Measurements from ENCODE around the gene C15orf40. TPM values are rescaled to one million over a fixed set of nuclear protein-coding genes. Genes with fewer than 3 reads are reported as not detected.
"Not testable (repeated sequence)": the region's sequence is repeated elsewhere in the genome, so short reads cannot be mapped to it uniquely, and the experiment has no call there.

The C15orf40 gene
- 25.3 and 30.4 TPM in 2 replicates for total RNA-seq

DNA sequence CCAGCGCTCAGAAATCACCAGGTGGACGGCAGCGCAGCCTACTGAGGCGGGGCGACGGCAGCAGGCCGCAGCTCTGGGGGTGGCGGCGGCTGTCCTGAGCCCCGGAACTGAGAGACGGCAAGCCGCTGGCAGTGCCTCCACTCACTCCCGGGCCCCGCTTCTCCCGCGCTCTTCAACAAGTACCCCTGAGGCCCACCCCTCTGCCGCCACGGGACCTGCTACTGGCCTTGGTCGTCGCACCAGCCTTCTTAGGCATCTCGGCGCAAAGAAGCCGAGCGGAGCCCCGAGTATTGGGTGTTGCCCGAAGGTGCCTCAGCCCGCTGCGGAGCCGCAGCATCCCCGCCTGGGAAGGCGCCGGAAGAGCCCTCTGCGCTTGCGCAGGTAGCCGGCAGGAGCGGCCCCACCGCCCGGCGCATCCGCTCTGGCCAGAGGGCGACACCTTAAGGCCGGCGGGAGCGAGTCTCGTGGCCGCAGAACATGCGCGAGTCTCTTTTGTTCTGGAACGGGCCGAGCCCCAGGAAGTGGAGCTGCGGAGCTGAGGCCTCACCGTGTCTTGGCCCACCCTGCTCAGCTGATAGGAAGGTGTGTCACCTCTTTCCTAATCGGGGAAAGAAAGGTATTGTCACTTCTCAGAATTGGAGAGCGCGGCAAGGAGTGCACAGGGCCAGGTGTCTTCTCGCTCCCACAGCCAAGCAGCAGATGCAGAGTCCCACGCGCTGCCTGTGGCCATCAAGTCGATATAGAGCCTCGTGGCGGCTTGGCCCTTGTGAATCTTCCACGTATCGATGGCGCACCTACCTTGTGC, at the start of gene C15orf40:
C15orf40 (minus strand) TSS at position 369 of the 805 bp plus-strand sequence; CDS start at position 337, 32 bp downstream.
- intact Hi-C loops (cut with micrococcal nuclease), result loop anchor here (1.0 to 10.0 kb wide), 9 partner anchors 25 to 747 kb away; partner anchors contain the start of genes BTBD1, EFL1, HDGFL3 and RAMAC

DNA sequence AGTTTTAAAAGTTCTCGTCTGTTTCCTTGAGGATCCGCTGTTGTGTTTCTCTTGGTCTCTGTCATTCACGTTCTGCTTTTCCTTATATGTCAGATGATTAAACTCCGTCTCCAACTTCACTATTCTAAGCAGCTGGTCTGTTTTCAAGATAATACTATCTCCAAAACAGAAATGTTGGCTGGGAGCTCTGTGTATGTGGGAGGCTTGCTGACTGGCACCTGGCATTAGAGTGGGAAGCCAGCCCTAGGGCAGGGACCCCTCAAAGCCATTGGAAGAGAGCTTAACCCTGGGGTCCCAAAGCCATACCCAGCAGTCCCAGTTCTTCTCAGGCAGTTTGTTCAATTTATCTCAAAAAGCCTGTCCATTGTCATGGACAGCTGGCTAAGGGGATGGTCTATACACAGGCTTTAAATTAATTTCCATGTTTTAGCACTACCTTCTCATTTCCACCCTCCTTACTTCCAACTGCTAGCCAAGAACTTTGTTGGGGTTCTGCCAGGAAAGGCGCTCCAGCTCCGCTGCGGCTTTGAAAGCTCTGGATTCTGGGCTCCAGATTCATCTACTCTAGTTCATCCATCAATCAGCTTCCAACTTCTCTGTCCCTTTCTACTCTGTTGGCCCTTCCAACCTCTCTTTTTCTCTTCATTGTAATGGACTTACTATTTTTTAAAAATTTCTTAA, 46.4 kb upstream of the C15orf40 start:
- intact Hi-C loops (cut with micrococcal nuclease), result no loop called here

DNA sequence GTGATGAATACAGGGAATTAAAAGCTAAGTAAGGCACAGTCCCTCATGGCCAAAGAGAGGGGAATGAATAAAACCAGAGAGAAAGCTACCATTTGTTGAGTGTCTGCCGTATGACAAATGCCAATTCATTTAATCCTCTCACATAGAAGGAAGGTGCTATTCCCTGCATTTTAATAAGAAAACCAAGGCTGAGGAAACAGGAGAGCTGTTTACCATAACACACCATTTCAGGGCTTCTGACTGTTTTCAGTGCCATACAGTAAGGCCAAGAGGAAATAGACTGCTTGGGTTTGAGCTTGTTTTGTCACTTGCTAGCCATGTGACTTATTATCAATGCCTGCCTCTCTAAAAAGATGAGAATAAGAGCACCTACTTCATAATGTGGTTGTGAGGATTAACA, 45.6 kb upstream of the C15orf40 start:
- intact Hi-C loops (cut with micrococcal nuclease), result no loop called here

DNA sequence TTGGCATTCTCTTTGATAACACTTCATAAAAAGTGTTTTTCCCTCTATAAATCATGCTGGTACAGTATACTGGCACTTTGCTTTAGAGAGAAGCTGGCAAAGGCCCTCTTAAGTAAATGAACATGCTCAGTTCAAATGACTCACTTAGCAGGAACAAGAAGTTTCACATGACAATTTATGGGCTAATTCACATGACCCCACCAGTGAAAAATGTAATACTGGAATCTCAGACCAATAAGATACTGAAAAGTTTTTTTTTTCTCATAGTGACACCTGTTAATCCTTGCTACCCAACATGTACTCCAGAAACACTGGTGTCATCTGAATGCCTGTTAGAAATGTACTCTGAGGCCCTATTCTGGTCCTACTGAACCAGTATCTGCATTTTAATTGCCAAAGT, 41.7 kb upstream of the C15orf40 start:
- intact Hi-C loops (cut with micrococcal nuclease), result no loop called here

DNA sequence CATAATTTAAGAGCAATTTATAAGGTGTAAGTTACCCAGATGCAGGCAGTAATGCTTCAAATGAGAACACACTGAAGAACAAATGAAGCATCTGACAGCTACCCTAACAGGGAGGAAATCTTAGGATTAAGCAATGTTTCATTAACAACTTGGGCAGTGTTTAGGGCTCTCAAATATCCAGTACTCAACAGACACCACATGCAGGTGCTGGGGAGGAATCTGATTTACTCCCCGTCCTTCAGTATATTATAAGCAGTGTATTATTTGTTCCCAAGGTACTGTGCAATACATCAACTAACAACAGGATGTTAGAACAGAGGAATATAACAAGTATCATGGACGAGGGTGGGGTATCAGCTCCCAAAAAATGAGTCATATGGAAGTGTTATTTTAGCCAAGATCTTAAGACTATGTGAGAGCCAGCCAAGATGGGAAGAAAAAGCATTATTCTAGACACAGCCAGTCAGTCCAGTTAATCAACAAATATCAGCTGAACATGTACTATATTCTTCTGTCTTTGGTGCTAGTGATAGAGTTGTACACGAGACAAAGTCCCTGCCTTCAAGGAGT, 35.2 kb upstream of the C15orf40 start:
- intact Hi-C loops (cut with micrococcal nuclease), result no loop called here

DNA sequence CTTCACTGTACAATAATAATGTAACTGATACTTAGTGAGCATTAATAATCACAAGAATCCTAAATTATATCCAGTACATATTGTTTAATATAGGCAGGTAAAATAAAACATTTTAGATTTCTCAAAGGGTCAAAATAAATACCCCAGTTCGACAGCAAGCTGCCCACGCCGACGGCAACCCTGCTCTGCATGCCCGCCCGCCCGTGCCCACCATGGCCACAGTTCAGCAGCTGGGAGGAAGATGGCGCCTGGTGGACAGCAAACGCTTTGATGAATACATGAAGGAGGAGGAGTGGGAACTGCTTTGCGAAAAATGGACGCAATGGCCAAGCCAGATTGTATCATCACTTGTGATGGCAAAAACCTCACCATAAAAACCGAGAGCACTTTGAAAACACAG, 32.7 kb upstream of the C15orf40 start:
- intact Hi-C loops (cut with micrococcal nuclease), result no loop called here

DNA sequence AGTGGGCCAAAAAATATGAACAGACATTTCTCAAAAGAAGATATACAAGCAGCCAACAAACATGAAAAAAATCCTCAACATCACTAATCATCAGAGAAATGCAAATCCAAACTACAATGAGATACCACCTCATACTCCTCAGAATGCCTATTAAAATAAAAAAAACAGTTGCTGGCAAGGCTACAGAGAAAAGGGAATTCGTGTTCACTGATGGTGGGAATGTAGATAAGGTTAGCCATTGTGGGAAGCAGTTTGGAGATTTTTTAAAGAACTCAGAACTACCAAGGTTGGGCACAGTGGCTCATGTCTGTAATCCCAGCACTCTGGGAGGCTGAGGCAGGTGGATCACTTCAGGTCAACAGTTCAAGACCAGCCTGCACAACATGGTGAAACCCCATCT, 27.8 kb upstream of the C15orf40 start:
- intact Hi-C loops (cut with micrococcal nuclease), result no loop called here

DNA sequence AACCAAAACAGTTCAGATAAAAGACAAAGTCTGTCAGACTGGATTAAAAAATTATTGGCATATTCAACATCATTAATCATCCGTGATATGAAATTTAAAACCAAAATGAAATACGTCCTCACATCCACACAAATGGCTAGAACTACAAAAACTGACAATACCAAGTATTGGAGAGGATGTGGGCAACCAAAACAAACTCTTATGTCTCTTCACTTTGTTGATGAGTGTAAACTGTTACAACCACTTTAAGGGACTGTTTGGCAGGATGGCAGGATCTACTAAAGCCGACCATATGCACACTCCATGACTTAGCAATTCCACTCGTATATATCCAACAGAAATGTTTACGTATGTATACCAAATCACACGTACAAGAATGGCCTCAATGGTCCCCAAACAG, 24.8 kb upstream of the C15orf40 start:
- intact Hi-C loops (cut with micrococcal nuclease), result no loop called here

DNA sequence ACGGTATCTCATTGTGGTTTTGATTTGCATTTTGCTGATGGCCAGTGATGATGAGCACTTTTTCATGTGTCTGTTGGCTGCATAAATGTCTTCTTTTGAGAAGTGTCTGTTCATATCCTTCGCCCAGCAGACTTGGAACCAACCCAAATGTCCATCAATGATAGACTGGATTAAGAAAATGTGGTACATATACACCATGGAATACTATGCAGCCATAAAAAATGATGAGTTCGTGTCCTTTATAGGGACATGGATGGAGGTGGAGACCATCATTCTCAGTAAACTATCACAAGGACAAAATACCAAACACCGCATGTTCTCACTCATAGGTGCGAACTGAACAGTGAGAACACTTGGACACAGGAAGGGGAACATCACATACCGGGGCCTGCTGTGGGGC, 19.8 kb upstream of the C15orf40 start:
- intact Hi-C loops (cut with micrococcal nuclease), result not testable (repeated sequence)

DNA sequence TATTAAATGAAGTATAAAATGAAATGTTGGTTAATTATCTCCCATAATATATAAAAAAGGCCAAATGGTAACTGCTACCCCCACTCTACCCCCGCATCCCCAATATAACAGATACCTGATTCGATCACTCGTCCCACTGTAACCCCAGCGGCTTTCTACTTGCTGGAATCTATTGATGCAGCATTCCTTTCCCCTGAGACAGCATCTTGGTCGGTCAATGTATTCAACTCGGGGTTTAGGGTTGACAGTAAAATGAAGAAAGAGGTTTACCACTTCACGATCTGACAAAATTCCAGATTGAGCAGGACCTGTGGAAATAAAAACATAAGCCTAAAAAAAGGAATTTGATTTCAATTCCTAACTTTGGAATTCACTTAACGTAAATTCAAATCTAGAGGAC, 18.6 kb upstream of the C15orf40 start:
- intact Hi-C loops (cut with micrococcal nuclease), result no loop called here

DNA sequence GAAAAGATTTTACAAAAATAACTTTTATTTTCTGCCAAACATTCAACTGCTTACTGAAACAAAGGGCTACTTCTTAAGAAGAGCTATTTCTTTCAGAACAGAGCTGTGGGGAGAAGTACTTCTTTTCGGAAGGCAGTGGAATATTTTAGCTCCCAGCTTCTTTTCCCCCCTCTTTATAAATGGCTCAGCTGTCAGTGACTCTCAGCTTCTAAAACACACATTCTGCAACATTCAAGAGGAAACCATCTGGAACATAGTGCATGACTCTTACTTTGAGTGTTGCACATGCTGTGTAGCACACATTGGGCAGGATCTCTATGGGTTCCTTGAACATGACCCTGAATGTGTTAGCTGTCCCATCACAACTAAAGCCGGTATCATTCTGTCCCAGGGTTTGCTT, 7.0 kb upstream of the C15orf40 start:
- intact Hi-C loops (cut with micrococcal nuclease), result loop anchor here (10.0 kb wide), 2 partner anchors 264 to 754 kb away; partner anchors contain the start of genes EFL1 and SAXO2

DNA sequence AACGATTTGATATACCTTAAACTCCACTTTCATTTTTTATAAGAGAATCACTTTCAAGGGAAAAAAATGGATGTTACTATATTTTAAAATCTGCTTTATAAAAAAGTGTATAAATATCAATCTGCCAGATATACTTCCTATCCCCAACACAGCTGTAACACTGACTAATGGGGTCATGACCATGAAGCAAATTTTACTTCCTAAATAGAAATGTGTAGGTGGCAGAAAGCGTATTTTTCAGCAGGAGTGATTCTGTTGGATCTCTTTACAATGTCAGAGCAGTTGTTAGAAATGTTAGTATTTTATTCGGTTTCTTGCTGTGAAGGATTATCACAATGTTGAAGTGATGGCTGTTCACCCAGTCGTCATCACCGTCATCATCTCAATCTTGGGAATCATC, 5.5 kb upstream of the C15orf40 start:
- intact Hi-C loops (cut with micrococcal nuclease), result loop anchor here (10.0 kb wide), 2 partner anchors 262 to 752 kb away; partner anchors contain the start of genes EFL1 and SAXO2

DNA sequence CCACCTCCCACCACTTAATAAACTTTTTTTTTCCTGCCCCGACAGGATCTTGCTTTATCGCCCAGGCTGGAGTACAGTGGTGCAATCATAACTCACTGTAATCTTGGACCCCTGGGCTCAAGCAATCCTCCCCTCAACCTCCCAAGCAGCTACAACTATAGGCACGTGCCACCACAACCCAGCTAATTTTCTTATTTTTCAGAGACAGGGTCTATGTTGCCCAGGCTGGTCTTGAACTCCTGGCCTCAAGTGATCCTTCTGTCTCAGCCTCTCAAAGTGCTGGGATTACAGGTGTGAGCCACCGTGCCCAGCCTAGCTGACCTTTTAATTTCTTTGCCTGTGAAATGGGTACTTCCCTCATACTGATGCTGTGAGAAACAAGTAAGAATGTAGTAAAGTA, 3.9 kb upstream of the C15orf40 start:
- intact Hi-C loops (cut with micrococcal nuclease), result loop anchor here (10.0 kb wide), 2 partner anchors 261 to 751 kb away; partner anchors contain the start of genes EFL1 and SAXO2

DNA sequence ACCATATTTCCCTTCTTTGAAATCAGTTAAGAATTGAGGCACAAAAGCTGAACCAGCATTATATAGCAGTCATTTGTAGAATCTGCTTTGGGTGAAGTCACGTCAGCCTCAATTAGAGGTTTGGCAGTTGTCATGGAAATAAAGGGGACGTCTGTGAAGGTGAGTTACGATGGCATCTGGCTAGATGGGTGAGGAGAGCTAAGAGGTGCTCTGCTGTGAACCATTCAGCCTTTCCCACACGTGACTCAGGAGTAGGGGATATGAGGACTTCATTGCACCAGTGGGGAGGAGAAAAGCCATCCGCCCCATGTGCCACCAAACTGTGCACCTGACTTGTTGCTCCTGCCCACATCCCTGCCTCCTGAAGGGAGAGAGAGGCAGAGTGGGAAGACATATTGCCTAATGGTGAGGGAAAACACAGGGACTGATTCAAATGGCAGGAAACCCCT, 2.8 kb upstream of the C15orf40 start:
- intact Hi-C loops (cut with micrococcal nuclease), result loop anchor here (10.0 kb wide), 2 partner anchors 259 to 749 kb away; partner anchors contain the start of genes EFL1 and SAXO2

DNA sequence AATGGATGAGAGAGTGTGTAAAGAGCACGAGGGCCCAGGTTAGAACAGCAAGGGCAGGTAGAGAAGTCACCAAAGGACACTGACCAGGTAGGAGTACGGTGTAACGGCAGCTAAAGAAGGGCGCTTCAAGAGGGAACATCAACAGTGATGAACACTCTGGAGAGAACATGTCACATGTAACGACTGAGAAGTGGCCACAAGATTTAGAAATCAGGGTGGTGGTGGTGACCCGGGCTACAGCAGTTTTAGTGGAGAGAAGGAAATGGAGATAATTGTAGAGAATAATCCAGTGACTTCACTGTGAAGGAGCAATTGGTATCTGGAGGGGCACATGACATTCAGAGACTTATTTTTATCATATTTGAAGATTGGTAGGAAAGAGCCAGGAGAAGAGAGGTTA, 1.2 kb upstream of the C15orf40 start:
- intact Hi-C loops (cut with micrococcal nuclease), result loop anchor here (10.0 kb wide), 2 partner anchors 258 to 748 kb away; partner anchors contain the start of genes EFL1 and SAXO2

DNA sequence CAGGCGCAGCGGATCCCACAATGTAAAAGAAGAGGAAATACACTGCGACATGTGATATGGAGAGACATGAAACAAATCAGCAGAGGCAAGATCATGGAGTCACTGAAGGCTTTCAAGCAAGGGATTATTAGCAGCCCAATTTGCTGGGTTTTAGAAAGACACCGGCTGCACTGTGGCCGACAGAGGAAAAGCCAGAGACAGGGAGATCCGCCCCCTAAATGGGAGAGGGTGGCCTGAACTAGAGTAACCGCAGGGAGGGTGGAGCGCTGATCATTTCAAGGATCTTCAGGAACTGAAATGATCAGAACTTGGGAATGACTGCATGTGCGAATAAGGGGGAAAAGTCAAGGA, 612 bp upstream of the C15orf40 start:
- intact Hi-C loops (cut with micrococcal nuclease), result loop anchor here (10.0 kb wide), 2 partner anchors 257 to 747 kb away; partner anchors contain the start of genes EFL1 and SAXO2

DNA sequence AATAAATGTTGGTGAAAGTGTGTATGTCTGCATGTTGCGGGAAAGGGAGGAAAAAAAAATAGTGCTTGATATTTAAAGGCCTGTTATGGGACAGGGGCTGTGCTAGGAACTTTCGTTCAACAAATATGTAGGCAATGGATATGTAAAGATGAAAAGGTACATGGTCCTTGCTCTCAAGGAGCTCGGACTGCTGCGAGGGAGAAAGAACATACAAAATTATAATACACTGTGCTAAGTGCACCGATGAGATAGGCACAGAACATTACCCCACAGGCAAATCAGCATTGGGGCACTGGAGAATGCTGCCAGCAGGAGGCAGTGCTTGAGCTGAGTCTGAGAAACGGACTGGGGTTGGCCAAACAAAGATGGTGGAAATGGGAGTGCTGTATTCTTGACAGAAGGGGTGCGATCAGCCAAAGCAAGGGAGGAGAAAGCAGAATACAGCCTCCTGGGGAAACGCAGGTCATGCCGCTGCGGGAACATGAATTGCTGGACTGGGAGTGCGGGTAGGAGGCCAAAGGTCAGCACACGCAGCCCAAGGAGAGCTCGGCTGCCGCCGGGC, 649 bp downstream of the C15orf40 start:
- intact Hi-C loops (cut with micrococcal nuclease), result loop anchor here (1.0 to 10.0 kb wide), 9 partner anchors 24 to 746 kb away; partner anchors contain the start of genes BTBD1, EFL1, HDGFL3 and RAMAC

DNA sequence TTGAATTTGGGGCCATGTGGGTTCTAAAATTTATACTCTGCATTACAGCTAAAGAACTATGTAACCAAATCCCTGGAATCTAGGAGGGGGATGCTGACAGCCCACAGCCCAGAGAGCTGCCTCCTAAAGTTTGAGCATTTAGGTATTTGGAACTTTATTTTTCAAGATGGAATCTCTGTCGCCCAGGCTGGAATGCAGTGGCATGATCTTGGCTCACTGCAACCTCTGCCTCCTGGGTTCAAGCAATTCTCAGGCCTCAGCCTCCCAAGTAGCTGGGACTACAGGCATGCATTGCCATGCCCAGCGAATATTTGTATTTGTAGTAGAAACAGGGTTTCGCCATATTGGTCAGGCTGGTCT, 10.8 kb downstream of the C15orf40 start:
- intact Hi-C loops (cut with micrococcal nuclease), result not testable (repeated sequence)

DNA sequence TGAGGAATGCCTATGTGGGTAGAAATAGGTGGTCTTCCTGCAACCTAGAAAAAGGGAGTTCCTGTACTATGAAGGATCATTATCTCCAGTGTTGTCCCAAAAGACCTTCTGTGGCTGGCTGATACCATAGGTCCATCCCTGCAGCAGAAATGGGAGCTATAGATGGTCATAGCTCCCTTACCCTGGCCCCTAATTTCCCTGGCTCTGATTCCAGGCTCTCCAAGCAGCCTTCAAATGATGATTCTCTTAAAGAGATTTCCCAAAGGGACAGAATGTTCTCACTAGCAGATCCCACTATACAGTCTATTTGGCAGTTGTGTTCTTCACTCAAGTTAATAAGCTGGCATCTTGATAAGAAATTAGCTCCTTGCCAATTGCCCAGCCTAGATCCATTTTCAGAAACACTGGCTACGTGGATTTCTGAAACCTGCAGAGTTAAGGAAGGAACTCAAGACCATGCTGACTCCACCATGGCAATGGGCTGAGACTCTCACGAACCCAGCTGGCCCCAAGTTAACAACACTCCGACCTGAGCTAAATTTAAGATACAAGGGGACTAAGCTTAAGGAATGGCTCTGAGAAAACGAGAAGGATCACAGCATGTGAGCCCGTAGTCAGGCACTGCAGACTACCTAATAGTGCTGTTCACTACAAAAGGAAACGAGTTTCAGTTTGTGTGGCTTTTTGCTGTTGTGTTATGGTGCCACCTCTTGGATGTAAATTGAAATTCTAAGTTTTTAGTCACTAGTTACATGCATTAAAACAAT, 11.4 kb downstream of the C15orf40 start:
- intact Hi-C loops (cut with micrococcal nuclease), result no loop called here

DNA sequence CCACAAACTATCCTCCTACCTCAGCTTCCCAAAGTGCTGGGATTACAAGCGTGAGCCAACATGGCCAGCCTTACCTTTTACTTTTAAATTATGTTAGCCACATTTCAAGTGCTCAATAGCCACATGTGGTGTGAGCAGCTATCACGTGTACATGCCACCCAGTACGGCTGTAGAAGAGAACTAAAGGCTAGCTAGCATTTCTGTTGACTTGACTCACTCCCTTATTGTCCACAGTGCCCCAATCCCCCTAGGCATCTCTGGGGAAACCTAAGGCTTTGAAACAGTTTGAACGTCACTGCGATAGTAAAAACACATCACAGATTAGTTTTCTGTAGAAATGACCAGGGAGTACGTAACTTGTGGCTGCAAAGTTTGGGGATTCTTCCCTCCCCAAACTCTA, 12.0 kb downstream of the C15orf40 start:
- intact Hi-C loops (cut with micrococcal nuclease), result no loop called here

DNA sequence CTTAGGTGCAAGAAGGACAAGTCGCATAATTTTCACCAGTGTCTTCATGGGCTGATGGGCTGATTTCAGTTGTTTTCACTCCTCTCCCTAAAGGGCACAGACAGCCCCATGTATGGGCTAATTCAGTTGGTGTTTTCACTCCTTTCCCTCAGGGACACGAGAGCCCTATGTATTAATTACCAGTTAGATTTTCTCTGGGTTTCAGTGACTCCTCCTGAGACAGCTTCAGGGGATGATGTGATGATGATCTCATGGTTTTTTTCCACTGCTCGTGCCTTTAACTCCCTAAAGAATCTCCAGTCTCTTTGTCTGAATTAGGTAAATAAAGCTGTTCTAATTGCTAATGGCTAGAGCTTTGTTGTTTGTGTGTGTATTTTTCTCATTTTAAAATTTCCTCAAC, 15.5 kb downstream of the C15orf40 start:
- intact Hi-C loops (cut with micrococcal nuclease), result no loop called here
